Kidney (tissue), 14 donors: ENCODE measurements around the gene CAPN13. TPM values are rescaled to one million over a fixed set of nuclear protein-coding genes. Genes with fewer than 3 reads are reported as not detected.
A peak's percentile ranks its signal among the peaks of the same experiment; 100 is the strongest.

Source experiments
- DNase-seq, 5 donors: peaks; one replicate each; pipeline ENCODE4 v3.0.0-alpha.2; 2013 to 2020
- FAIRE-seq: peaks from 2 replicates; lab custom pipeline; 2012; peaks lifted over from hg19 to GRCh38; lab: Jason Lieb, UNC
- H3K27ac ChIP-seq, 2 donors: one replicate each; pipeline ENCODE4 v1.7.0; 2013; ENCODE audit warnings: low read depth in 2 of 2, low read length in 2 of 2, inconsistent platforms in 1 of 2
- H3K27me3 ChIP-seq: one replicate; pipeline ENCODE4 v1.7.1; 2013; ENCODE audit warnings: low read length, inconsistent platforms; ENCODE audit not compliant: control insufficient read depth, insufficient read depth
- H3K36me3 ChIP-seq, 3 donors: one replicate each; pipeline versions ENCODE4 v1.7.0 to v1.7.1; 2013; ENCODE audit warnings: low read length in 3 of 3, control low read depth in 1 of 3, inconsistent platforms in 1 of 3; ENCODE audit not compliant: insufficient read depth in 3 of 3, control insufficient read depth in 2 of 3
- H3K4me1 ChIP-seq, 3 donors: one replicate each; pipeline versions ENCODE4 v1.7.0 to v1.7.1; 2013; ENCODE audit warnings: low read length in 3 of 3, inconsistent platforms in 1 of 3, low read depth in 1 of 3; ENCODE audit not compliant: control insufficient read depth in 2 of 3, insufficient read depth in 2 of 3
- H3K4me3 ChIP-seq, 3 donors: one replicate each; pipeline versions ENCODE4 v1.7.0 to v1.8.1; 2013; ENCODE audit warnings: low read length in 3 of 3, control low read depth in 1 of 3, inconsistent platforms in 1 of 3
- H3K9ac ChIP-seq, 3 donors: one replicate each; pipeline versions ENCODE4 v1.7.0 to v1.7.1; 2013; ENCODE audit warnings: low read length in 3 of 3, control low read depth in 1 of 3, inconsistent platforms in 1 of 3
- H3K9me3 ChIP-seq, 3 donors: one replicate each; pipeline versions ENCODE4 v1.7.0 to v1.7.1; 2013; ENCODE audit warnings: low read length in 3 of 3, control low read depth in 1 of 3, inconsistent platforms in 1 of 3; ENCODE audit not compliant: control insufficient read depth in 2 of 3, insufficient read depth in 1 of 3
- CTCF ChIP-seq: IDR thresholded peaks from 3 replicates; pipeline ENCODE4 v1.5.1; 2012; ENCODE audit warnings: mild to moderate bottlenecking, moderate library complexity, borderline replicate concordance; ENCODE audit not compliant: insufficient read depth; ENCODE audit errors: extremely low read depth
- intact Hi-C: fragments of 100-400 bp; cut with DNase I; formaldehyde crosslinking; loops from one replicate; pipeline ENCODE4 v1.11.1; 2022
- polyA plus RNA-seq: library from polyadenylated mRNA; stranded (reverse); fragments of 350-450 nt; fragmentation: Illumina TruSeq; extraction: RNeasy Lipid Tissue Mini Kit (QIAGEN cat#74804); gene quantifications from one replicate; pipeline ENCODE4 v1.2.3, GENCODE V29; 2014; ENCODE audit warnings: low read depth, low replicate concordance; ENCODE audit not compliant: insufficient read depth
- total RNA-seq: library from RNA; stranded (reverse); fragmentation: NEBNext Ultra II Directional; extraction: Animal tissue kit (Norgen Biotek cat#: 25700); gene quantifications from one replicate; pipeline ENCODE4 v1.2.1, GENCODE V29; 2021
- donor health status: control.
- donor health status: control.
- donor health status: control.
- donor health status: control.
- donor health status: control.
- donor health status: DM: yes; HTN: yes; CAD: no.
- donor health status: Normal renal cell carcinoma (clear cell type).

Gene CAPN13
- total and polyA plus RNA-seq, 2 donors from 2014 or later, result 3.4 to 9.2 TPM

- H3K9me3 ChIP-seq, result no peaks in the 10 kb centered on the region
- TF ChIP-seq CTCF, result no peak
- FAIRE-seq (no peak), DNase-seq (peak in 3 of 5 donors; percentile 53 to 70 (median 56))
- H3K4me3 ChIP-seq, result no peak overlapping the region
- H3K36me3 ChIP-seq, result no peaks in the 10 kb centered on the region
- no peaks in the 10 kb centered on the region for H3K27me3 ChIP-seq
- no peak overlapping the region for H3K27ac ChIP-seq
- intact Hi-C loops, result no loop called here
- H3K9ac ChIP-seq, result no peak overlapping the region
- peaks cover 0 to 8% (median 0%) of the 10 kb centered on the region in 3 donors for H3K4me1 ChIP-seq
Observed at GRCh38 chr2:30686000-30686399, 121.2 kb downstream of the CAPN13 start.

GRCh38 chr2:30684996-30685395, 122.2 kb downstream of the CAPN13 start:
- no peaks in the 10 kb centered on the region for H3K27me3 ChIP-seq
- H3K4me1 ChIP-seq, result peaks cover 0 to 7% (median 0%) of the 10 kb centered on the region in 3 donors
- H3K9ac ChIP-seq, result no peak overlapping the region
- H3K4me3 ChIP-seq, result no peak overlapping the region
- intact Hi-C loops, result no loop called here
- no peaks in the 10 kb centered on the region for H3K9me3 ChIP-seq
- H3K27ac ChIP-seq, result no peak overlapping the region
- no peak for TF ChIP-seq CTCF
- FAIRE-seq (no peak), DNase-seq (no peak)
- no peaks in the 10 kb centered on the region for H3K36me3 ChIP-seq

- FAIRE-seq (no peak), DNase-seq (no peak)
- no peak overlapping the region for H3K27ac ChIP-seq
- no peaks in the 10 kb centered on the region for H3K27me3 ChIP-seq
- H3K9ac ChIP-seq, result no peak overlapping the region
- no peak for TF ChIP-seq CTCF
- no peaks in the 10 kb centered on the region for H3K9me3 ChIP-seq
- H3K36me3 ChIP-seq, result no peaks in the 10 kb centered on the region
- H3K4me1 ChIP-seq, result peaks cover 0 to 4% (median 0%) of the 10 kb centered on the region in 3 donors
- no peak overlapping the region for H3K4me3 ChIP-seq
- intact Hi-C loops, result no loop called here
Observed at GRCh38 chr2:30684516-30684915, 122.7 kb downstream of the CAPN13 start.

GRCh38 chr2:30684026-30684425, 123.2 kb downstream of the CAPN13 start:
- no peak overlapping the region for H3K9ac ChIP-seq
- H3K4me1 ChIP-seq, result peaks cover 0 to 2% (median 0%) of the 10 kb centered on the region in 3 donors
- no peak overlapping the region for H3K4me3 ChIP-seq
- TF ChIP-seq CTCF, result no peak
- intact Hi-C loops, result no loop called here
- no peak overlapping the region for H3K27ac ChIP-seq
- no peaks in the 10 kb centered on the region for H3K9me3 ChIP-seq
- DNase-seq (no peak), FAIRE-seq (no peak)
- no peaks in the 10 kb centered on the region for H3K36me3 ChIP-seq
- H3K27me3 ChIP-seq, result no peaks in the 10 kb centered on the region
